Measurements from ENCODE around the gene CD180.

Gene CD180

GRCh38 chr5:67149951-67150523 lies 46.6 kb downstream of the CD180 start:
- no peak overlapping the region for H3K4me3 ChIP-seq (ENCODE audit: low read length)
- no peak for TF ChIP-seq ZNF274 (IDR thresholded peaks at IDR 0.05; ENCODE audit: low read depth, low read length)

DNA sequence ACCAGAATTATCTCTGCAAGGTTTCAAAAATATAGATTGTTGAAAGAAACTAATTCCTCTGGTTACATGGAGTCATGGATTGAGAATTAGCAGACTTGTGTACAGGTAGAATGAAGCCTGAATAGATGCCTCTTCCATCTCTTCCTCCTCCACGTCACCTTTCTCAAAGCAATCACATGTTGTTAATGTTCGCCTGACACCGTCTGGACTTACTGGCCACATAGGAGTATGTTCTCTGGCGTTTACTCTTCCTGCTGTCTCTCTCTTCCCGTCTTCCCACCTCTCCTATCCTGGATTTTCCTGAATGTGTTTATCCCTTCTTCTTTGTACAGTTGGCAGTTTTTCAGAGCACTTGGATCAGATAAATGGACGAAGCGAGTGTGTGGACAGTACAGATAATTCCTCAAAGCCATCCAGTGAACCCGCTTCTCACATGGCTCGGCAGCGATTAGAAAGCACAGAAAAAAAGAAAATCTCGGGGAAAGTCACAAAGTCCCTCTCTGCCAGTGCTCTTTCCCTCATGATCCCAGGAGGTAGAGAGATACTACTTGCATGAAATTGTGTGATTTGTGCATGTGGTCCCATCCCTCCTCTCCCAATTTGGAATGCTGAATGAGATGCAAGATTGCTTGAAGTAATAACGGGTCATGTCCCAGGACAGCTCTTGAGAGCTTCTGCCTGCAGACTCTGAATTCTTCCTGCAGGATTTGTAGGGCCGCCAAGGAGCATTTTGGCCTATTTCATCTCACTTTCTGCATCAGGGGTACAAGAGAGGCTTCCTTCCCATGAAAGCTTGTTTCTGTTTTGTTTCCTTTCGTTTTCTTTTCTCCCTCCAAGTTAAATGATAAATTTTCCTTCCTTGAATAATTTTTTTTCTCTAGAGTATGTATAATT lies 47.3 kb downstream of the CD180 start:
- H3K4me3 ChIP-seq (ENCODE audit: low read length): no peak overlapping the region
- no peak for TF ChIP-seq ZNF274 (IDR thresholded peaks at IDR 0.05; ENCODE audit: low read depth, low read length)

- no peak overlapping the region for H3K4me3 ChIP-seq (ENCODE audit: low read length)
- no peak for TF ChIP-seq ZNF274 (IDR thresholded peaks at IDR 0.05; ENCODE audit: low read depth, low read length)
These were observed 48.8 kb downstream of the CD180 start for GRCh38 chr5:67147760-67148159.

GRCh38 chr5:67146981-67147380 lies 49.6 kb downstream of the CD180 start:
- no peak overlapping the region for H3K4me3 ChIP-seq (ENCODE audit: low read length)
- no peak for TF ChIP-seq ZNF274 (IDR thresholded peaks at IDR 0.05; ENCODE audit: low read depth, low read length)

DNA sequence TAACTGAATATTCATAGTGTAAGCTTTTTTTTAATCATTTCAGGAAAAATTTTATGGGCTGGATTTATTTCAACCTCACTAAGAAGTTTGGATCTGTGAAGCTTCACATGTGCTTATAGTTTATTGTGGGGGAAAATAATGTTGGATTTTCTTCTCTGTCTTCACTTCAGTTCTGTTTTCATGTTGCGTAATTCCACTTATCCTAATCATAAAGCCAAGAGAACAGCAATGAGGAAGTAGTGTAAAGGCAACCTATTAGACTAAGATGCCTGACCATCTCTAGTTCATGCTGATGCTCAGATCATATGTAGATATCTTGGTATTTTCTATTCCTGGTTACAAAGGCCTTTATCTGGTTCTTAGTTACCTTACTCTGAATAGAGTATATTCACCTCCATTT lies 50.0 kb downstream of the CD180 start:
- H3K4me3 ChIP-seq (ENCODE audit: low read length): no peak overlapping the region
- TF ChIP-seq ZNF274 (IDR thresholded peaks at IDR 0.05; ENCODE audit: low read depth, low read length): no peak

DNA sequence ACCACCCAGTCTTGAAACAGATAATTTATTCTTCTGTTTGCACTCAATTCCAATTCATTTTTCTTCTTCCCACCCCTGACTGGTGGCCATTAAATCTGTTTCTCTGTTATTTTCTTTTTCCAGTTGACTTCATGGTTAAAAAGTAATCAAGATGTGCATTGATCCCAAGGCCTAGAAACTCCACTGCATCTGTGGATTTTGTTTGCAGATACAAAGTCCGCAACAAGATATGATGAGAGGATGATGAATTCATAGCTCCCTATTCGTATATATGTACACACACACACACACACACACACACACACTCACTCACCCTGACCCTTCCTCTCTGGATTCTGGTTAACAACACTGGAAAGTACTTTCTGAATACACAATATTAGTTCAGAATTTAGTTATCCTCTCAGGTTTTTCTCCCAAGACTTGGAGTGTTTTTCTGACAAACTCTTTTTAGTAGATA lies 52.4 kb downstream of the CD180 start:
- TF ChIP-seq ZNF274 (IDR thresholded peaks at IDR 0.05; ENCODE audit: low read depth, low read length): no peak
- H3K4me3 ChIP-seq (ENCODE audit: low read length): no peak overlapping the region

DNA sequence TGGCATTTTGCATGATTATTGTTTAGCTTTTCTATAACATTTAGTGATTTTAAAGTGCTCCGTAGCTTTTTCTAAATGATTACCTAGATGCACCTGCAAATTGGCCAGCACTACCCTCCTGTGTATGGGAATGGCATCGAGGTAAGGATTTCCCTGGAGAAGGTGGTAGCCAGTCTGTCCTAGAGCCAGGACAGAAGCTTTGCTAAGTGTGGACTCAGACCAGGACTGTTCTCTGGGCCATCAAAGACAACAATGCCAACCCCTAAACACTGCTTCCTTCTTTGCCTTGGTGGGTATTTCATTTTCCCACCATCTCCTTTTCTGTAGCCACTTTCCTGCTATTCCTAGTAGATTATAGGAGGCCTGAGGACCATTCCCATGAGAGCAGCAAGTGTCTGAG lies 53.0 kb downstream of the CD180 start:
- TF ChIP-seq ZNF274 (IDR thresholded peaks at IDR 0.05; ENCODE audit: low read depth, low read length): no peak
- H3K4me3 ChIP-seq (ENCODE audit: low read length): no peak overlapping the region

DNA sequence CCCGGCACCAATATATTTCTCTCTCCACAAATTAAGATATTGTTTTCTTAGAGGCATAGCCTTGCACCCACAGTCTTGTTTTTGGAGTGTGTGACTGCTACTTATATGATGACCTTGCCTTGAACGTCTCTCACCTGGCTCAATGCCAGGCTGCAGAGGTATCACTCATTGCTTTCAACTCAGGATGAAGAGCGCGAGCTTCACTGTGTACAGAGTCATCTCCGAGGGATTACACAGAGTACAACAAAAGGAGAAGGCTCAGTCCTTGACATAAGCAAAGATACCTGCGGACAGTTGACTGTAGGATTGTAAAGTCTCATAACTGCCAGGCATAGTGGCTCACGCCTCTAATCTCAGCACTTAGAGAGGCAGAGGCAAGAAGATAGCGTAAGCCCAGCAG lies 53.8 kb downstream of the CD180 start:
- H3K4me3 ChIP-seq (ENCODE audit: low read length): no peak overlapping the region
- no peak for TF ChIP-seq ZNF274 (IDR thresholded peaks at IDR 0.05; ENCODE audit: low read depth, low read length)

- no peak for TF ChIP-seq ZNF274 (IDR thresholded peaks at IDR 0.05; ENCODE audit: low read depth, low read length)
- H3K4me3 ChIP-seq (ENCODE audit: low read length): no peak overlapping the region
These were observed 55.0 kb downstream of the CD180 start for GRCh38 chr5:67141644-67142043.

GRCh38 chr5:67140413-67140812 lies 56.2 kb downstream of the CD180 start:
- TF ChIP-seq ZNF274 (IDR thresholded peaks at IDR 0.05; ENCODE audit: low read depth, low read length): no peak
- H3K4me3 ChIP-seq (ENCODE audit: low read length): no peak overlapping the region

- no peak overlapping the region for H3K4me3 ChIP-seq (ENCODE audit: low read length)
- no peak for TF ChIP-seq ZNF274 (IDR thresholded peaks at IDR 0.05; ENCODE audit: low read depth, low read length)
These were observed 57.6 kb downstream of the CD180 start for GRCh38 chr5:67139030-67139429.

DNA sequence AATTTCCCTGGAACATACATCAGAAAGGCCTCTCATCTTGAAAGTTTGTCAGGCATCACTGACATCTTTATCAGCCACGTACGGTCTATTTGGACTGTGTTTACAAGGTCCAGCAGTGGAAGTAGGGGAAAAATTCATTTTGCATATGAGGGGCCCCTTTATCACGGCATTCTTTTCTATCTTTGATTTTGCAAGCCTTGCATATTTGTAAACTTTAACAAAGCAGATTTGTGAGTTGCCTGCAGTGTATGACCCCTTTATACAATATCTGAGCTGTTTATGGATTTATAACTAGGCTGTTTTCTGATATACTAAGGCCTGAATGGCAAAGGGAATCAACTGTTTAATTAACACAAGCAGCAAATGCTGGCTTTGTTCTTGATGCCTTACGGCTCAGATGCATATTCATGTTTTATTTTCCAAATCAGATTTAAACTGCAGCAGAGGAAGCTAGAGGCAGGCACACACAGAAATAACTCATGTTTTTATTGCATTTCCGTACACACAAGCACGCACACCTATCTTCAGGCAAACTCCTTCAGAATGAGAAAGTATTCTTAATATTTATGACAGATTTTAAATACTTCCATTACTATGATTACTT lies 61.1 kb downstream of the CD180 start:
- TF ChIP-seq ZNF274 (IDR thresholded peaks at IDR 0.05; ENCODE audit: low read depth, low read length): no peak

GRCh38 chr5:67133776-67134175 lies 62.8 kb downstream of the CD180 start:
- H3K4me3 ChIP-seq (ENCODE audit: low read length): no peak overlapping the region
- TF ChIP-seq ZNF274 (IDR thresholded peaks at IDR 0.05; ENCODE audit: low read depth, low read length): no peak

More for the DNA sequence above, 61.1 kb downstream of the CD180 start:
- no peak overlapping the region for H3K4me3 ChIP-seq (ENCODE audit: low read length)

GRCh38 chr5:67133217-67133616 lies 63.4 kb downstream of the CD180 start:
- no peak overlapping the region for H3K4me3 ChIP-seq (ENCODE audit: low read length)
- no peak for TF ChIP-seq ZNF274 (IDR thresholded peaks at IDR 0.05; ENCODE audit: low read depth, low read length)

DNA sequence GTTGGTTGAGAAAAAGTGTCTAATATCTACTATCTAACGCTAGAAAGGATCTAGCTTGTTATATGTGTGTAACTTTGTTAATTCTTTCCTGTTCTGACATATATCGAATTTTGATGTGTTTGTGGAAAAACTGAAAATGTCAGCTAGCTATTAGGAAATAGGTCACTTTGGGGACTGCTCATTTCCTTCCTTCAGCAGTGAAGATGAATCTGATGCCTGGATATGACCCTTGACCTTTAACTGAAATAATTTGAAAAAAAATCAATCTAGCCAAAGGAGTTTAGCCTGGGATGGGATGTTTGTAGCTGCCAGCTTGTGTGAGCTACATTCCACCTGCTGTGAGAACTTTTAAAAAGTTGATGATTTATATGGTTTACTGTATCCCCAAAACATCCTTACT lies 66.8 kb downstream of the CD180 start:
- TF ChIP-seq ZNF274 (IDR thresholded peaks at IDR 0.05; ENCODE audit: low read depth, low read length): no peak

More for the DNA sequence above, 66.8 kb downstream of the CD180 start:
- H3K4me3 ChIP-seq (ENCODE audit: low read length): no peak overlapping the region
